ENCODE measurements around the gene NUDT22. TPM values are rescaled to one million over a fixed set of nuclear protein-coding genes. Genes with fewer than 3 reads are reported as not detected.

Gene NUDT22
- total RNA-seq, 2 experiments from 2014 or later: 66.0 to 69.2 TPM

DNA sequence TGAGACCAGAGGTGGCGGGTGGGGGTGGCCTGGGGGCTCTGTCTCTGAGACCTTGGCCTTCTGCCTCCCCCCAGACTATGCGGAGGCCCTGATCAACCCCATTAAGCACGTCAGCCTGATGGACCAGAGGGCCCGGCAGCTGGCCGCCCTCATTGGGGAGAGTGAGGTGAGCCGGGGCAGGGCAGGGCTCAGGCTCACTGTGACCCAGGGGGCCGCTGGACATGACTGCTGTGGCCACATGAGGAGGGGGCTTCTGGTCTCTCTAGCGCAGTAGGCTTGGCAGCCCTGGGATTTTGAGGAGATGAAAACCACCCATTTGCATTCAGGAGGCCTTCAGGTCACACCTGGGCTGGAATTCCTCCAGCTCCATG, 37.9 kb downstream of the NUDT22 start:
- POLR2A ChIA-PET: interaction anchor here (1.0 to 1.4 kb wide), 3 partner anchors 14 to 57 kb away, joined by 4 to 5 read pairs (median 4); no protein-coding TSS in a partner anchor
- no peaks in the 10 kb centered on the region for H3K9me3 Mint-ChIP-seq
- H3K27ac Mint-ChIP-seq: no peak overlapping the region

DNA sequence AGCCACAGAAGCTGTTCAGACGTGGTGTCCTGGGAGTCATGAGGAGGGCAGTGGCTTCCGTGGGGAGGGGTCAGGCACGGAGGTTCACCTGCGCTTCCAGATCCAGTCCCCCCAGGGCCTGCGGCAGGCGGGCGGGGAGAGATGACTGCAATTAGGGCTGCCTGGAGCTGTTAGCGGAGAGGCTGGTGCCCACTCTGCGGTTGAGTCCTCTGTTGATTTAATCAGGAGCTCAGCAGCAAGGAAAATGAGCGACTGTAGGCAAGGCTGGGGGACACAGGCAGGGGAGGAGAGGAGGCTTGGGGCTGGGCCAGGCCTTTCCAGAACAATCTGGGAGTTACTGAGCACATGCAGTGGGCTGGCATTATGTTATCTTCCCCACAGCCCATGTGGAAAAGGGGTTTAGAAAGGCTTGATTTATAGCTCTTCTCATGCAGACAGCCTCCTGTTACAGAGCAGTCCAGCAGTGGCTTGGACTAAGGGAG, 38.3 kb downstream of the NUDT22 start:
- TF ChIP-seq, protein P1, sequence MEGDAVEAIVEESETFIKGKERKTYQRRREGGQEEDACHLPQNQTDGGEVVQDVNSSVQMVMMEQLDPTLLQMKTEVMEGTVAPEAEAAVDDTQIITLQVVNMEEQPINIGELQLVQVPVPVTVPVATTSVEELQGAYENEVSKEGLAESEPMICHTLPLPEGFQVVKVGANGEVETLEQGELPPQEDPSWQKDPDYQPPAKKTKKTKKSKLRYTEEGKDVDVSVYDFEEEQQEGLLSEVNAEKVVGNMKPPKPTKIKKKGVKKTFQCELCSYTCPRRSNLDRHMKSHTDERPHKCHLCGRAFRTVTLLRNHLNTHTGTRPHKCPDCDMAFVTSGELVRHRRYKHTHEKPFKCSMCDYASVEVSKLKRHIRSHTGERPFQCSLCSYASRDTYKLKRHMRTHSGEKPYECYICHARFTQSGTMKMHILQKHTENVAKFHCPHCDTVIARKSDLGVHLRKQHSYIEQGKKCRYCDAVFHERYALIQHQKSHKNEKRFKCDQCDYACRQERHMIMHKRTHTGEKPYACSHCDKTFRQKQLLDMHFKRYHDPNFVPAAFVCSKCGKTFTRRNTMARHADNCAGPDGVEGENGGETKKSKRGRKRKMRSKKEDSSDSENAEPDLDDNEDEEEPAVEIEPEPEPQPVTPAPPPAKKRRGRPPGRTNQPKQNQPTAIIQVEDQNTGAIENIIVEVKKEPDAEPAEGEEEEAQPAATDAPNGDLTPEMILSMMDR (IDR thresholded peaks at IDR 0.05): no peak
- peaks cover 26% of the 10 kb centered on the region for H3K4me1 Mint-ChIP-seq (ENCODE audit: low read depth)
- H3K9me3 Mint-ChIP-seq: no peaks in the 10 kb centered on the region
- no peak for ATAC-seq
- ChIA-PET POLR2A (interaction anchor here (1.0 to 1.5 kb wide), 4 partner anchors 13 to 57 kb away, joined by 3 to 4 read pairs (median 4); partner anchors contain the start of gene PLCB3), CTCF (interaction anchor here (1.1 to 1.6 kb wide), 3 partner anchors 14 to 39 kb away, joined by 4 to 10 read pairs (median 8); partner anchors contain the start of gene CATSPERZ)
- H3K36me3 Mint-ChIP-seq (ENCODE audit: low read depth): peaks cover 17% of the 10 kb centered on the region
- H3K27ac Mint-ChIP-seq: no peak overlapping the region
- intact Hi-C loops (cut with micrococcal nuclease): no loop called here
- H3K4me3 Mint-ChIP-seq: no peak overlapping the region
- no peaks in the 10 kb centered on the region for H3K27me3 Mint-ChIP-seq
- no peak for DNase-seq

More for the DNA sequence above, 37.9 kb downstream of the NUDT22 start:
- Mint-ChIP-seq H3K4me3 (no peak overlapping the region), H3K4me1 (ENCODE audit: low read depth) (peaks cover 25% of the 10 kb centered on the region), H3K27me3 (no peaks in the 10 kb centered on the region), H3K36me3 (ENCODE audit: low read depth) (peaks cover 17% of the 10 kb centered on the region)
- DNase-seq (no peak), ATAC-seq (no peak)
- TF ChIP-seq, protein P1 (IDR thresholded peaks at IDR 0.05): no peak
- CTCF ChIA-PET: interaction anchor here (1.1 to 1.6 kb wide), 3 partner anchors 13 to 40 kb away, joined by 4 to 10 read pairs (median 8); partner anchors contain the start of gene CATSPERZ
- intact Hi-C loops (cut with micrococcal nuclease): no loop called here

DNA sequence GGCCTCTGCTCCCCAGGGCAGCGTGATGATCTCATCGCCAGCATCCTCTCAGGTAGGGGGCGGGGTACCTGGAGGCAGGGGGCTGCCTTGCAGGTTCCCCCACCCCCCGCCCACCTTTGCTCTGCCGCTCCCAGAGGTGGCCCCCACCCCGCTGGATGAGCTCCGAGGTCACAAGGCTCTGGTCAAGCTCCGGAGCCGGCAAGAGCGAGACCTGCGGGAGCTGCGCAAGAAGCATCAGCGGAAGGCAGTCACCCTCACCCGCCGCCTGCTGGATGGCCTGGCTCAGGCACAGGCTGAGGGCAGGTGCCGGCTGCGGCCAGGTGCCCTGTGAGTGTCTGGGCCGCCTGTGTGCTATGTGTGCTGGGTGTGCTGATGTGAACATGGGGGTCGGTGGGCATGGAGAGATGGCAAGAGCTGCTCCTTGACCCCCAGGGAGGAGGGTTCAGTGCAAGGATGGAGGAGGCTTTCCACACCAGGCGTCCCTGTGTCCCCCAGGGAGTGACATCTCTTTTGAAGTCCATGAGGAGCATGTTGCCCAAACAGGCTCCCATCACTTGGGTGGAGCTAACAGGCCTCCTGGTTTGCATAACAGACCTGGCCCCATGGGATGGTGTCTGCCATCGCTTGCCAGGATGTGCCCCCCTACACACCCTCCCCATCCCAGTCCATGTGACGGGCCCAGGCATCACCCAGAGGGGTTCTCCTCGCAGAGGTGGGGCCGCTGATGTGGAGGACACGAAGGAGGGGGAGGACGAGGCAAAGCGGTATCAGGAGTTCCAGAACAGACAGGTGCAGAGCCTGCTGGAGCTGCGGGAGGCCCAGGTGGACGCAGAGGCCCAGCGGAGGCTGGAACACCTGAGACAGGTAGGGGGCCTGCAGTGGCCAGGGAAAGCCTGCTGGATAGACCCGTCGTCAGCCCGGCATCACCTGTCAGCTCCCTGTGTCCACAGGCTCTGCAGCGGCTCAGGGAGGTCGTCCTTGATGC, 39.4 kb downstream of the NUDT22 start:
- ATAC-seq (no peak), DNase-seq (no peak)
- Mint-ChIP-seq H3K4me1 (ENCODE audit: low read depth) (peaks cover 15% of the 10 kb centered on the region), H3K27me3 (no peaks in the 10 kb centered on the region), H3K4me3 (no peak overlapping the region), H3K27ac (peak overlapping the region; percentile 20), H3K9me3 (no peaks in the 10 kb centered on the region), H3K36me3 (ENCODE audit: low read depth) (peaks cover 10% of the 10 kb centered on the region)
- CTCF ChIA-PET: interaction anchor here (1.1 to 5.3 kb wide), 3 partner anchors 15 to 61 kb away, joined by 8 to 22 read pairs (median 10); partner anchors contain the start of gene CATSPERZ
- POLR2A ChIA-PET: interaction anchor here (1.0 to 1.5 kb wide), 2 partner anchors 15 to 51 kb away, joined by 3 to 4 read pairs; partner anchors contain the start of gene PLCB3
- TF ChIP-seq, protein P1 (IDR thresholded peaks at IDR 0.05): no peak
- intact Hi-C loops (cut with micrococcal nuclease): no loop called here

DNA sequence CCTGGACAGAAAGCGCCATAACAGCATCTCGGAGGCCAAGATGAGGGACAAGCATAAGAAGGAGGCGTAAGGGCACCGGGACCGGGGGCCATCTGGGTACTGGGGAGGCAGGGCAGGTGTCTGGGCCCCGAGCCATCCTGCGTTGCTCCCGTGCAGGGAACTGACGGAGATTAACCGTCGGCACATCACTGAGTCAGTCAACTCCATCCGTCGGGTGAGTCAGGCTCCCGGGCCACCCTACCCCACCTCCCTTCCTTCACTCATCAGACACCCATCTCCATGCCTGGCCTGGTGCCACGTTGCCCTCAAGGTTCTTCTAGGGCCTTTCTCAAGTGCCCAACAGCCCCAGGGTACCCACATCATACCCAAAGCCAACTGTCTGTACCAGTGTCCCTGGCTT, 40.3 kb downstream of the NUDT22 start:
- intact Hi-C loops (cut with micrococcal nuclease): no loop called here
- peak overlapping the region; percentile 20 for H3K27ac Mint-ChIP-seq
- ChIA-PET POLR2A (interaction anchor here (6.6 kb wide), 1 partner anchor 18 kb away, joined by 132 read pairs; the partner anchor contains the start of genes PLCB3 and PPP1R14B), CTCF (interaction anchor here (5.3 kb wide), 1 partner anchor 62 kb away, joined by 22 read pairs; no protein-coding TSS in a partner anchor)
- no peaks in the 10 kb centered on the region for H3K9me3 Mint-ChIP-seq
- ATAC-seq: no peak
- H3K4me1 Mint-ChIP-seq (ENCODE audit: low read depth): peaks cover 15% of the 10 kb centered on the region
- H3K4me3 Mint-ChIP-seq: no peak overlapping the region
- TF ChIP-seq, protein P1 (IDR thresholded peaks at IDR 0.05): no peak
- peaks cover 10% of the 10 kb centered on the region for H3K36me3 Mint-ChIP-seq (ENCODE audit: low read depth)
- H3K27me3 Mint-ChIP-seq: no peaks in the 10 kb centered on the region
- no peak for DNase-seq
